ENCODE data around the gene IGFBP5.

IGFBP5 gene

DNA sequence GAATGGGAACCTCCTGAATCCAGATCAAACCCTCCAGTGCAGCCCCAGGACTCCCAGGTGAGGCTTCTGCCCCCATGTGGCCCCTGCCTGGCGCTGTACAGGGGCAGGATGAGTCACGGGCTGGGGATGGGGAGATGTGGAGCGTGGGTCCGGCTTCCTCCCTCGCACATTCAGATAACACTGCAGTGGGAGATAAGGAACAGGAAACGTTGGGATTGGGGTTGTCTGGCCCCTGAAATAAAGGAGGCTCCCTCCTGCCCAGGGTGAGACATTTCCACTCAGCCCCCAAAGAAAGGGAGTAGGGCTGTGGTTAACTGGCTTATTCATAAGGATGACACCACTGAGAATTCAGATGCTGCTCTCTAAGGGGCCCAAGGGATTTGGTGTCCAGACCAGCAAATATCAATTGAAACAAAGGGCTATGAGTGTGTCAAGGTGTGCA lies 30.7 kb downstream of the IGFBP5 start:
- DNase-seq (ENCODE audit: low spot score) = no peak

DNA sequence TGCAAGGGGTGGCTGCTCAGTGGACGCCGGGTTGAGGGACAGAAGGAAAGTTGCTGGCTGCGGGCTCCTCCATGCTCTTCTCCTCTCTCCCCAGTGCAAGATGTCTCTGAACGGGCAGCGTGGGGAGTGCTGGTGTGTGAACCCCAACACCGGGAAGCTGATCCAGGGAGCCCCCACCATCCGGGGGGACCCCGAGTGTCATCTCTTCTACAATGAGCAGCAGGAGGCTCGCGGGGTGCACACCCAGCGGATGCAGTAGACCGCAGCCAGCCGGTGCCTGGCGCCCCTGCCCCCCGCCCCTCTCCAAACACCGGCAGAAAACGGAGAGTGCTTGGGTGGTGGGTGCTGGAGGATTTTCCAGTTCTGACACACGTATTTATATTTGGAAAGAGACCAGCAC lies 31.5 kb downstream of the IGFBP5 start:
- DNase-seq (ENCODE audit: low spot score) = no peak

DNA sequence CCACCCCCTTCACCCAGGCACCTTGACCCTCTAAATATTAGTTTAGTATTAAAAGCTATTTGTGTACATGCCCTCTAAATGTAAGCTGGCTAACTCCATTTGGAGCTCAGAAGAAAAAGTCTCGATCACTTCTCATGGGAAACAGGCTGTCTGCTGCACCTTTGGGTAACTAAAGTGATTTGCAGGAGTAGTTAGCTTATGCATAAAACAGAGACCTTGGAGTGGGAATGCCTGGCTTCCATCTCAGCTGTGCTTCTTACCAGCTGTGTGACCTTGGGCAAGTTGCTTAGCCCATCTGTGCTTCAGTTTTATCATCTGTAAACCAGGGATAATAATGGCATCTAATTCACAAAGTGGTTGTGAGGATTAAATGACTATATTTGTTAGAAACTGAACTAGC lies 32.2 kb downstream of the IGFBP5 start:
- DNase-seq (ENCODE audit: low spot score) = no peak

DNA sequence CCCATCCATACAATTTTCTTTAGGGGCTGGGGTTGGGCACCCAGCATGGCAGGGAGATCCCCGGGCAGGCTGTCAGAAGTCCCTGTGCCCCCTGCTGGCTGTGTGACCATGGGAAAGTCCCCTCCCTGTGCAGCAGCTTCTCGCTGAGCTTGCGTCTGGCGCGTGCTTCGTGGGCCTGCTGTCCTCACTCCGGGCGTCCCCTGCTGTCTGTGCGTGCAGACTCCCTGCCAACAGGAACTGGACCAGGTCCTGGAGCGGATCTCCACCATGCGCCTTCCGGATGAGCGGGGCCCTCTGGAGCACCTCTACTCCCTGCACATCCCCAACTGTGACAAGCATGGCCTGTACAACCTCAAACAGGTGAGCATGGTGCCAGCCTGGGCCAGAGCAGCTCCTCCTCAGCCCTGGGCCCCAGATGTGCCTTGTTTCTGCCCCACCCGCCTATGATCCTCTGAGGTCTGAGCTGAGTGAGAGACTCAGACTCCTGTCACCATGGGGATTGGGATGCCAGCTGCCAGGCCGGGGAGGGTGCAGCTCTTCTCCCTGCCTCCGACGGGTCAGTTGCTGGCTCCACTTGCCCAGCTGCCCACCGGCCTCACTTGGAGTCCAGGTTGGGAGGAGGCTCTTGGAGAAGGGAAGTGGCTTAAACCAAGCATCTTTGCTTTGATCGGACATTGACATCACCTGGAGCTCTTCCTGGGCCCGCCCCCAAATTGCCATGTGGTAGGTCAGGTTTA lies 33.5 kb downstream of the IGFBP5 start:
- DNase-seq (ENCODE audit: low spot score) = peak; percentile 51

DNA sequence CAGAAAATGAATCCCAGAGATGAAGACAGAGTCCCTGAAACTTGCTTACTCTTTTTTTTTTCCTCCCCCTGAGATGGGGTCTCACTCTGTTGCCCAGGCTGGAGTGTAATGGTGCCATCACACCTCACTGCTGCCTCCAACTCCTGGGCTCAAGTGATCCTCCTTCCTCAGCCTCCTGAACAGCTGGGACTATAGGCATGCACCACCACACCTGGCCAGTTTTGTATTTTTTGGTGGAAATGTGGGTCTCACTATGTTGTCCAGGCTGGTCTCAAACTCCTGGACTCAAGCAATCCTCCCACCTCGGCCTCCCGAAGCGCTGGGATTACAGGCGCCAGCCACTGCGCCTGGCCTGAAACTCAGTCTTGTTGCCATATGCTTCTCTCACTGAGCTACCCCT lies 34.3 kb downstream of the IGFBP5 start:
- DNase-seq (ENCODE audit: low spot score) = no peak

DNA sequence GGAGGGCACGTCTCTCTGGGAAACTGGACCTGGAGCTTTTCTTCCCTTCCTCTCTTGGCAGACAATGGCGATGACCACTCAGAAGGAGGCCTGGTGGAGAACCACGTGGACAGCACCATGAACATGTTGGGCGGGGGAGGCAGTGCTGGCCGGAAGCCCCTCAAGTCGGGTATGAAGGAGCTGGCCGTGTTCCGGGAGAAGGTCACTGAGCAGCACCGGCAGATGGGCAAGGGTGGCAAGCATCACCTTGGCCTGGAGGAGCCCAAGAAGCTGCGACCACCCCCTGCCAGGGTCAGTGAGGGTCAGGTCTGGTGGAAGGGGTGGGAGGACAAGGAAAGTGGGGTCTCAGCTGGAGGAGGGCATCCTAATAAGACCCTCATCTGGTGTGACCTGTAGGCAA lies 34.9 kb downstream of the IGFBP5 start:
- no peak for DNase-seq (ENCODE audit: low spot score)

DNA sequence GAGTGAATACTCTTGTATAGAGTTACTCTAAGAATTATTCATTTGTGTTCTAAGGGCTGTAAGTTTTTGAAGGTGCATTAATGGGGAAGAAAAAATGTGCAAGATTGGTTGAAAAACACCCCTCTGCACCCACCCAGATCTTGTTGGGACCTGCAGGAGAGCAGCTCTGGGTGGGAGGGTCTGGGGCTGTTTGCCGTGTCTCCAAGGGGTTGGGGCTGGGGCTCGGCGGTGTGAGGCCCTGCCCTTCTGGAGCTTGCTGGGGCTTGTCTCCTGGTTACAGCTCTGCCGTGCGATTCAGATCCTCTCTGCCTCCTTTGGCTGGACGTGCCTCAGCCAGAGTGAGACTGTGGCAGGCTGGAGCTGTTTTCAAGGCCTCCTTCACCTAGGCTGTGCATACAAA lies 36.1 kb downstream of the IGFBP5 start:
- DNase-seq (ENCODE audit: low spot score) = no peak

DNA sequence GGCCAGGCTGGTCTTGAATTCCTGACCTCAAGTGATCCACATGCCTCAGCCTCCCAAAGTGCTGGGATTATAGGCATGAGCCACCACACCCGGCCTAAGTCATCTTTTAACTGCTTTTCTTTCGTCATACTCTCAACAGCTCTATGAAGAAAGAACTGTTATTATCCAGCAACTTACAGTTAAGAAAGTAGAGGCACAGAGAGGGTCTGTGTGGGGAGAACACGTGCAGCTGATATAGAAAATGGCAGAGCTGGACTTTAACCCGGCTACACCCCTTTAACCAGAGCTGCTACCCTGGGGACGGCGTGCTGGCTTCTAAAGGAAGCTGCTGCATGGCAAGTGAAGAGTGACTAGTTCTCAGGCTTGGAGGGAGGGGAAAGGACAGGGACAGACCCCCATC lies 36.6 kb downstream of the IGFBP5 start:
- no peak for DNase-seq (ENCODE audit: low spot score)

DNA sequence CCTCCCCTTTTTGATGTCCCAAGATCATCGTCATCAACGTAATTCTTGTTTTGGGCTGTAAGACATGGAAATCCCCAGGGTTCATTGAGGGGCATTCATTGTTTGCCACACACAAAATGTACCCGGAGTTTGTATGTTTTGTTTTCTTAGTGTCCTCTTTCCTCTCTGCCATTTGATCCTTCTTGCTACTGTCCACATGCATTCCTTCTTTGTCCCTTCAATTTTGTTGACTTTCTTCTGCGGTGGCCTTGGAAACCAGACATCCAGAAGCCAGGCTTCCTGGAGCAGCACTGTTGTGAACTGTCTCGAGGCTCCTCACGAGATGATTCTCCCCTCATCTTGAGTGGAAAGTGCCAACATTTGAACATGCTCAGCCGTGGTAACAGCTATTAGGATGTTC lies 37.4 kb downstream of the IGFBP5 start:
- DNase-seq (ENCODE audit: low spot score) = no peak

DNA sequence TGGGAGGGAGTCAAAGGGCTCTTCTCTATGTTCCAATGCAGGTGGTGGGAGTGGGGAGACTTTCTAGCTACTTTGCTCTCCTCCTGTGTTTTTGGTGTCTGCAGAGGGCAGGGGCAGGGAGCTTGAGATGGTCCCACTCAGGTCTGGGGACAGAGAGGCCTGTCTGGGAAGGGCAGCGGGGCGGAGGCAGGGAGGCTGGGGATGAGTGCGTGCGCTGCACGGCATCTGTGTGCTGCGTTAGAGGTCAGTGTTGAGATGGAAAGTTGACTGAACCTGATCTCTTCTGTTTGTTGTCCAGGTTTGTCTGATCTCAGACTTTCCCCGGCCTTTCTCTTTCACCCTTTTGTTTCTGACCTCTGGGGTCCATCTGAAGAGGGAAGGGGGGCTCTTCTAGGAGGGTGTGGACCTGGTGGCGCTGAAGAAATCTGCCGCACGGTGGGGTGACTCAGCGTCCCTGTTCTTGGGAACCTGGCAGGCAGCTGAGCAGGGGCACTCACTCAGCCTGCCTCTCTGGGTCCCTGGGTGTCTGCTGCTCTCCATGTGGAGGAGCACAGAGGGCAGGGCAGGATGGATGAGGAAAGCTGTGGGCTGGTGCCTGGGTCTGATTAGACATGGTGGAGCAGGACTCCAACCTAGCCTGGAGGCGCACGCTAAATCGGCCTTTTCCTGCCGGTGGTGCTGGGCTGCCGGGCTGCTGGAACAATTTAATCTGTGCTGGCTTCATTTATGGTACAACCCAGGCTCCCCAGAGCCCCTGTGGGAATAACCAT lies 38.1 kb downstream of the IGFBP5 start:
- DNase-seq (ENCODE audit: low spot score) = no peak

DNA sequence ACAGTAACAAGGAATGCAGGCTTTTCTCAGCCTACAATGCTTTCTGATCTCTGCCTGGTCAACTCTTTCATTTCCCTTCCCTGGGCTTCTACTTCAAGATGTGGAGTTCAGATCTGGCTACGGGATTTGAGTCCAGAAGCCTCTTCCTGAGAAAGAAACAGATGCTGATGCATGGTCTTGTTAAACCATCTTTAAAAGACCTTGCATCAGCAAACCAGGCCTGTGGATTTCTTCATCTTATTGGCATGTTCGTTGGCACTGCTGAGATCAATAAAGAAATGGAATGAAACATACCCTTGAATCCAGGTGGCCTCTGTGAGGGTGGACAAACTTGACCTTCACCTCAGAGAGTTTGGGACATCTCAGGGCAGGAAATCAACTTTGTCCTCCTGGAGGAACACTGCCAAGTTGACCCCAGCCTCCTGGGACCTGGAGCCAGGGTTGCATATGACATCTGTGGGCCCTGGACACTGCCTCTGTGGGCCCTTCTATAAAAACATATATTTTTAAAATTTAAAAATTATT lies 40.8 kb downstream of the IGFBP5 start:
- no peak for DNase-seq (ENCODE audit: low spot score)

DNA sequence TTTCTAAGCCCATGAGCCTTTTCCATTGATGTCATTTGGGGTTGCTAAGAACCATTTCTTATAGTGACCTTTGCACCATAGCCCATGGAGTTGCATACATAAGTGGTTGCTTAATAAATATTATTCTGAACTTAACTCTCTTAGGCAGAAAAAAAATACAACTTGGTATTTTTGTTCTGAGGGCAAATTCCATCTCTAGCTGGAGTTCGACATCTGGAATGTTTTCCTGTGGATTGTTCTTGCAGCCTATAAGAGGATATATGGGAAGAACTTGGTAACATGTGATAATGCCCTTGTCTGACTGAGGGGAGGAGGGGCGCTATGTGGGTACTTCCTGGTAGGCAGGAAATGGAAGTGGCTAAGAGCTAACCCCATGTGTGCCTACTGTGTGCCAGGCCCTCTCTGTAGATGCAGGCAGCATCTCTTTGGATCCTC lies 41.4 kb downstream of the IGFBP5 start:
- no peak for DNase-seq (ENCODE audit: low spot score)

DNA sequence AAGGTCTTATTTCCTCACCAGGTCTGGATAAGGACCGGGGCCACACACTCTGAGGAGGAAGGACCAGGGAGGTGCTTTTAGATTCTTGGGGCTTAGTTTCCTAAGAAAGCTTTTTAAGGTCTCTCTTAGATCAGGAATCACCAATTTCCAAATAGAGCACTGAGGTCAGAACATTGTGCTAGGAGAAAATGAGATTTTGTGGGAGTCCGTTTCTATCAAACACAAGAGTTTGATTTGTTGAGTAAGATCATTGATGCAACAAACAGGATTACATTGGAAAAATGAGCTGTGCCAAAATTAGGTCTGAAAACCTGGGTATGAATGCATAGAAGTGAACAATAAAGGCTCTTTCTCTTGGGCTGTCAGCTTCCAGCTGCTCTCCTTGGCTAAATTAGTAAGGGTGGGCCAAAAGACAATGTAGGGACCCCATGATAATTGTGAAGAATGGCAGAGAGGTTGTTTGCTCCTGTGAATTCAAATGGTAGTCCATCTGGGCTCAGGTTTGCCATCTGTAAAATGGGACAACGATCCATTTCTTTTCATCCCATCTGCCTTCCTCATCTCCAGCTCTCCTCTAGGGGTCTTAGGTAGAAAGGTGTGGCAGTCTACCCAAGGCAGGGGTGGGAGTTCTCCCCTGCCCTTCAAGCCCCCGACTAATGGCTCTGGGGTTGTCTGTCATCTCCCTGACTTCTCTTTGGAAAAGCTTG lies 42.1 kb downstream of the IGFBP5 start:
- DNase-seq (ENCODE audit: low spot score) = no peak

DNA sequence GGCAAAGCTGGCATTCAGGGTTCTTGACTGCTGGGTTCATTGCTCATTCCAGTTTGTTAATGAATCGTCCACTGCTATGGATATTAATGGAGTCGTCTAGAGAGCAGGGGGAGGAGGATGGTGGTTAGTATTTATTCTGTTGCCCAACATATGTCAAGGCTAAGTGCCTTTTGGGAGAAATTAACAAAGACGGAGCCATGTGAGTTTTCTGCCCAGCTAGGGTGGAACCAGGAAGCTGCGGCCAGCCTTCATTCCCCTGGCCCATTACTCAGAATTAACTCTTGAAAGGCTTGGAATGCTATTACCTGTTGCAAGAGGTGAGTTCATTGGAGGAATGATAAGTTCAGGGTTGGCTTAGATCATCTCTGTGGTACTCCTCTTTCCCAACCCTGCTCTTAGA lies 42.8 kb downstream of the IGFBP5 start:
- no peak for DNase-seq (ENCODE audit: low spot score)

DNA sequence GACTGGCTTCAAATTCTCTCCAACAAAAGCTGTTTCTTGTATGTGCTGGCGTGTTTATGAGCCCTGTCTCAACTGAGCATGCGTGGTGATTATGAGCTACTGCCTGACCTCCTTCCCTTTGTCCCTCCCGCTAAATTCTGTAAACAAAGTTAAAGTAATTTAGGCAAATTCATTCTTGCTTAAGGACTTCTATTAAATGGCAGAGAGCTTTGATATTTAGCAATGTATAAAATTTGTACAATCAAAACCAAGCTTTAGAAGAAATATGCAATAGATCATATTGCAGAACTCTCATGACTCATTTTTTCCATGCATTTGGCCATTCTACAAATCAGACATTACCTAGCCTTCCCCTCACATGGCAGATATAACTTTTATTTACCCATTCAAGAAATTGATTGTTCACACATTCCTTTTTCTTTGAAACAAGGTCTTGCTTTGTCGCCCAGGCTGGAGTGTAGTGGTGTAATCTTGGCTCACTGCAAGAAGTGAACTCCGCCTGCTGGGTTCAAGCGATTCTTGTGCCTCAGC lies 43.9 kb downstream of the IGFBP5 start:
- no peak for DNase-seq (ENCODE audit: low spot score)

DNA sequence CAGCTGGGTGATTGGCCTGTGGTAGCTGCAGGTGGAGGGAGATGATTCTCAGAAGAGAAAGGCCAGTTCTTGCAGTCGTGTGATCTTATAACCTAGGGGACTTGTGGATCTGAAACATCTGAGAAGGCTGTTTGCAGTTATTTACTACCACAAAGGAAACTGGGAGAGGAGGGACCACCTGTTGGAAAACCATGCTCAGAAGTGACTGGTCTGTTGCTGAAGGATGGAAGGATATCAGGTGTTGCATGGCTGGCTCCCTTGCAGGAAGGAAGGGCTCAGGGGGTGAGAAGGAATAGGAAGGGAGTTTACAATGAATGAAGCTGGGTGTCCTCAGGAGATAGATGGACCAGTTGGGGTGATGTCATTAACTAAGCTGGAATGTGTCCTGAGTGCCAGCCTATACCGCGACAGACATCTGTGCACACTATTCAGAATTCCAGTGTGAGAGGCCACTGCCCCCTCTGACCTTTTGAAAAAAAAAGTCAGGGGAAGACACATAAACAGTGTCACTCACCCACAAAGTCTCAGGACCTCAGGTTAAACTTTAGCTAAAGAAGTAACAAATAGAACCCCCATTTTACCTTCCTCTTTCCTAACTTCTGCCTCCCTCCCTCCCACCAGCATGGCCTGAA lies 44.6 kb downstream of the IGFBP5 start:
- no peak for DNase-seq (ENCODE audit: low spot score)

DNA sequence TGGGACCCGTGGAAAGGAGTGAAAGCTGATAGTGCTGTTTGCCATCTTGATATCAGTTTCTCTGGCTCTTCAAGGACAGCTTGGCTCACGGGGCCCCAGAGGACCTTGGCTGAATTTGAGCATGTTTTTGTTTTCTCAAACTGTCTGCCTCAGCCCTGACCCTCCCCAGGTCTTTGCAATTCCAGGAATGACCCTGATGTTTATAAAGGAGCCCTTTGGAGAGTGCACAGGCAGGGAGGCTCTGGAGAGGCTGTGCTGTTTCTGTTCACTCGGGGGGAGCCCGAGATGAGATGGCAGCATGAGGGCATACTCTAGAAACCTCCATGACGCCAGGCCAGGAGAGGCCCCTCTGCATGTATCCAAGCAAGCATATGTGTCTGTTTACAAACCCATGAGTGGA lies 45.8 kb downstream of the IGFBP5 start:
- no peak for DNase-seq (ENCODE audit: low spot score)

DNA sequence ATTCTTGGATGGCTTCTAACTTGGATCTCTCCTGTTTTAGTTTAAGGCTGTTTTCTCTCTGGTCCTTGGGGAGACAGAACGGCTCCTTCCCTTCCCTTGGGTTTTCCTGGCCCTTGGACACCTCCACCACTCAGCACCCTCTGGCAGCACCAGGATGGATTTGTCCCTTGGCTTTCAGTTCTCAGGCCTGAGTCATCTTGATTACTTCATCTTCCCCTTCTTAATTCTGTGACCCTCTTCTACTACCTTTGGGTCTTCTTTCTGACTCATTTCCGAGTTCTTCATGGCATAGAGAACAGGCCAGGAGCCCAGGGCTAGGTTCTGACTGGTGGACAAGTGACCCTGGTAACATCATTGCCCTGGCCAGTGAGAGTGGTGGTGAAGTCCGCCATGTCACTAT lies 47.2 kb downstream of the IGFBP5 start:
- peak; percentile 59 for DNase-seq (ENCODE audit: low spot score)

DNA sequence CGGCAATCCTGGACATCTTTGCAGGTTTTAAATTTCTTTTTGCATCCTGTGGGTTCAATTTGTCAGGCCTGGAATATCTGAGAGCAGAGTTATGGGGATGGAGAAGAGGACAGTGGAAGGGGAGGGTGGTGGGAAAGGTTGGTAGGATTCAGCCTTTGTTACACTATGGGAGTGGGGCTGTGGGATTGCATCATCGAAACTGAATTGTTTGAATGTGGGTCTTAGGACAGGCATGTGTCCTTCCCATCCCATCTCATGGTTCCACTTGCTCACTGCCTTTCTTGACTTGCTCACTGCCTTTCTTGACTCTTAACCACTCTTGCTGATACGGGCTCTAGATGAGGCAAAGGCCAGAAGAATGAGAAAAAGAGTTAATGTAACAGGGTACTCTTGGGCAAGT lies 49.2 kb downstream of the IGFBP5 start:
- no peak for DNase-seq (ENCODE audit: low spot score)

DNA sequence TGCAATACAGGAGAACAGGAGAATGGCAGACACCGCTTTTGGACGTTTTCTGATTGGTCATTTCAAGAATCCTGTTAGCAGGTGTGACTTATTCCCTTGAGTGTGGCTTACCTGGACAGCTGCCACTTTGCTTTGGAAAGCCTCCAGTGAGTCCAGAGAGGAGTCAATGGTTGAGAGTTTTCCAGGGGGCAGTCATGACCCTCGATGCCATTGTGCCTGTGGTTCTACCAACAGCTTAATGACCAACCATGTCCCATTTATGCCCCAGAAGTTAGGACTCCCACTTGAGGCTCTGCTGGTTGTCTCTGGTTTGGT lies 49.8 kb downstream of the IGFBP5 start:
- no peak for DNase-seq (ENCODE audit: low spot score)

DNA sequence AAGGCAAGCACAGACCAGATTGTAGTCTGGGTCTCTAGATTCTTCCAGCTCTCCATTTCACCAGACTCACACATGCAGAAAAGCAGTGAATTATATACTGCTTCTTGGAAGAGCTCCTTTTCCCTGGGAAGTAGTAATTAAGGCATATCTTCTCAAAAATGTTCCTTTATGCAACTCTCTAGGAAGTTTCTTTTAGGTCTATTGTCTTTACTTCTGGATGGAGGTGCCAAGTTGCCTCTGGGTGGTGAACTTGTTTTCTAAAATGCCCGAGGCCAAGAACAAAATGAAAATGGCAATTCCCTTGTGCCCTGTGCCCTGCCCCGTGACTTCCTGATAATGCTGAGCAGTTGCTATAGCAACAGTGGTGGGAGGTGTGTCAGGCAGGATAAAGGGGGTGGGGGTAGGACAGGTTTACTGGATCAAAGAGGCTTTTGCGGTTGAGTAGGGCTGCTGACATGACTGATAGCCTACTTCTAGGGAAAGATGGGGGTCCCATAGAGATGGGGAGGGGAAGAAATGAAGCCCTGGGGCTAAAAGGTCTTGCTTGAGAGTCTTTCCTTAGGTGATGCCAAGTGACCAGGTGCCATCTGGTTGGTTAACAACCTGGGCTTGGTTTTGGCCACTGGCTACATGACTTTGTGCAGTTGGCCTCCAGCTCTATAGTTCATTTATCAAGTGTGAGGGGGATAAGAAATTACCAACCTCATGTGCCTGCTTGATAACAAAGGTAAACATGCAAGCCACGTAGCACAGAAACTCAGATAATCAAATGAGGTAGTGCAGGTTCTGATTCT lies 50.3 kb downstream of the IGFBP5 start:
- DNase-seq (ENCODE audit: low spot score) = no peak

Data from AG08395 (cell line).